ENCODE data around the gene EML3.
"Not testable (repeated sequence)": the region's sequence is repeated elsewhere in the genome, so short reads cannot be mapped to it uniquely, and the experiment has no call there.

GRCh38 chr11:62559626-62560025 lies 52.9 kb downstream of the EML3 start:
- TF ChIP-seq POLR2AphosphoS5 (IDR thresholded peaks at IDR 0.05; ENCODE audit: borderline replicate concordance, low read depth, low read length); FOXP2 (optimal IDR thresholded peaks at IDR 0.05; ENCODE audit: control extremely low read depth, extremely low read length, insufficient read depth): not testable (repeated sequence)
